ENCODE results near the gene METTL26. TPM values are rescaled to one million over a fixed set of nuclear protein-coding genes. Genes with fewer than 3 reads are reported as not detected.
A peak's percentile ranks its signal among the peaks of the same experiment; 100 is the strongest.
"Not testable (repeated sequence)": the region's sequence is repeated elsewhere in the genome, so short reads cannot be mapped to it uniquely, and the experiment has no call there.

The METTL26 gene
- polyA plus RNA-seq, 1 donor, result 38.0 TPM

DNA sequence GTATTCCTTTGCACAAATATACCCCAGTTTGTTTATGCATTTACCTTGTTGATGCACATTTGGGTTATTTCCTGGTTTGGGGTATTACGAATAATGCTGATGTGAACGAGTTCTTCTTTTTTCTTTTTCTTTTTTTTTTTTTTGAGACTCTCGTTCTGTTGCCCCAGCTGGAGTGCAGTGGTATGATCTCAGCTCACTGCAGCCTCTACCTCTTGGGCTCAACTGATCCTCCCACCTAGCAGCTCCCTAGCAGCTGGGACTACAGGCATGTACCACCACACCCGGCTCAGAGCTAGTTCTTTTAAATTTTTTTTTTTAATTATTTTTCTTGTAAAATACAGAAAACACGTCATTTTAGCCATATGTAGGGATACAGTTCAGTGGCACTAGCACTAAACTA lies 32.2 kb downstream of the METTL26 start:
- no peak for DNase-seq

DNA sequence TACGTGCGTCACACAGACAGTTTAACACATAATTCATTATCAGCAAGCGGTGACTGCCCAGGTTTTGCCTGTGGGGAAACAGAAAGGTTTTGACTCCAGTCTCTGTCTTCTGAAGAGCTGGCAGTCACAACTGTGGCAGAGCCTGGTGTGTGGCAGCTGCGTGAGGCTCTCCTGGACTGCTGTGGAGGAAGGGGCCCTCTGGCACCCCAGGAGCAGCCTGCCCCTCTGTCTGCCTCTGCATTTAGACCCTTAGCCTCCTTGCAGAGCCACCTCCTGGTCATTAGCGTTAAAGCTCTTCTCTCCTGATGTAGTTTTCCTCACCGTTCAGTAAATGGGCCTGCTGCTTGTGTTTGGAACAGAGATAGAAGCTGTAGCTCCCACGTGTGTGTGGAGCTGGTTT lies 35.3 kb downstream of the METTL26 start:
- no peak for DNase-seq

DNA sequence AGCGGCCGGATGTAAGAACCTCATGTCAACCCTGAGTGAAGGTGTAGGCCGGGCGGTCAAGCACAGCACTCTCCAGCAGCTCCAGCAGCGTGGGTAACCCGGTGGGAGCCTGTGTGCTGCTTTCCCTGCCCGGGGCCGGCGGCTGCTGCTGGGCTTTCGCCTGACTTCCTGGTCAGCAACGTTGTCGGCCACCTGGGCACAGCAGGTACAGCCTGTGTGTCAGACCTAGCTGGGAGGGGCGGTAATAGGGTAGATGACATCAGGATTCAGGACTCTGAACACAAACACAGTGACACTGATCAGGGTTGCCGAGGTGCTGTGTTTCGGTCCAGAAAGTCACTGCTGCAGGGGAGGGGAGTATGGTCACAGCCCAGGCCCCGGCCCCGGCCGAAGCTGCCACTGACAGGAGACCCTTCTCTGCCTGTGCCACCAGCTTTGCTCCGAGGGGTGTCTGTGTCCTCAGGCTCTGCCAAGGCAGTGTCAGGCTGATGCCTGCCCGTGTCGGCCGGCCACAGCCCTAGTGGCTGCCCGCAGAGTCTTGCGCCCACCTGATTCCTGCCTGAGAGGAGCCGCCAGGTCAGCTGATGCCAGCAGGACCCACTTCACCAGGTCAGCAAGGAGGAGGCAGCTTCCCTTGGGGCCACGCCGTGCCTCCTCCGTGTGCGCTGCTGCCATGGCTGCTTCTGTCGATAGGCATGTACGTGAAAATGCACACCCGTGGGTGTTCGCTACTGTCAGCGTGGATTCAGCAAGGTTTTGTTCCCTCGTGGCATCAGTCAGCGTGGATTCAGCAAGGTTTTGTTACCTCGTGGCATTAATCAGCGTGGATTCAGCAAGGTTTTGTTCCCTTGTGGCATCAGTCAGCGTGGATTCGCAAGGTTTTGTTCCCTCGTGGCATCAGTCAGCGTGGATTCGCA lies 37.0 kb downstream of the METTL26 start:
- no peak for DNase-seq

DNA sequence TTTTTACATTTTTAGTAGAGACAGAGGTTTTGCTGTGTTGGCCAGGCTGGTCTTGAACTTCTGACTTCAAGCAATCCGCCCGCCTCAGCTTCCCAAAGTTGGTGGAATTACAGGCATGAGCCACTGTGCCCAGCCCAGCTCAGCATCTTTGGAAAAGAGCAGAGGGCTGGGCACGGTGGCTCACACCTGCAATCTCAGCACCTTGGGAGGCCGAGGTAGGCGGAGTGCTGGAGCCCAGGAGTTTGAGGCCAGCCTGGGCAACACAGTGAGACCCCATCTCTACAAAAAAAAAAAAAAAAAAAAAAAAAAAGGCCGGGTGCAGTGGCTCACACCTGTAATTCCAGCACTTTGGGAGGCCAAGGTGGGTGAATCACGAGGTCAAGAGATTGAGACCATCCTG lies 38.5 kb downstream of the METTL26 start:
- DNase-seq, result not testable (repeated sequence)

DNA sequence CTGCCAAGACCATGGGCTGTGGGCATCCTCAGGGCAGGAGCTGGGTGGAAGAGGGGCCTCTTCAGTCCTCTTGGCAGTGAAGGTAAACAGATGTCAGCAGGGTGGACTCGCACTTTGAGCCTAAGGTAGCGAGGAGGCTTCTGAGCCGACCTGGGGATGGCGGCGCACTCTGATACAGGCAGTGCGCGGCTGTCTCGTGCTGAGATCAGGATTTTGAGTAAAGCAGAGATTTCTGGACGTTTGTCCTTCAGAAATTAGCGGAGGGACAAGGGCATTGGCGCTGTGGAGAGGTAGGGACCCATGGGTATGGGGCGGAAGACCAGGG lies 39.4 kb downstream of the METTL26 start:
- no peak for DNase-seq

DNA sequence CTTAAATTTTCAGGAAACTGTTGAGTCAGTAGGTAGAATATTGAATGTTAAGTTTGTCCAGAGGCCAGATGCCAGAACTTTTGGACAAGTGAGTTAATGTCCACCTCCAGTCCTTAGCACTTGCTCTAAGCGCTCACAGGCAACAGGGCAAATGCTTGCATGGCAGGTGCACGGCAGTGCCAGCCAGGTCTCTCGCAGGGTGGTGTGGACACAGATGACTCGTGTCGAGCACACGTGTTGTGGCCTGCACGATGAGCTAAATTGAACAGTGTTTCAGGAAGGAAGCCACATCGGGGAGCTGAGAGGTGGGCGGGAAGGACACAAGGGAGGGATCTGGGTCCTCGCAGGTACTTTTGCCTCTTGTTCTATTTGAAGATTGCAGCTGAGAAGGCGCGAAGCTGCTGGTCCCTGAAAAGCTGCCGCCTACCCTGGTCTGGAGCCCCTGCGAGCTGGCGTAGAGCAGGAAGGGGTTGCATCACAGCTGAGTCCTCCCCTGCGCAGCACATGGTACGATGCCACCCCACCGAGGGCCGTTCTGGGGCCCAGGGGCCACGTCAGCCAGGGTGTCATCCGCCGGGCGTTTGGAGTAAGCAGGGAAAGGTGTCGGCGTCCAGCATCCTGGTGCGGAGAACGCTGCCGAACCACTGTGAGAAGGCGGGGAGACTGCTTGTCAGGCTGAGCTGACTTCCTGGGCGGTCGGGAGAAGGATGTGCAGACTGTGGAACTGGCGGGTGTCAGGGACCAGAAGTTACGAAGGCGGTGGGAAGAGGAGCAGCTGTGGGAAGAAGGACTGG lies 40.0 kb downstream of the METTL26 start:
- DNase-seq, result no peak

DNA sequence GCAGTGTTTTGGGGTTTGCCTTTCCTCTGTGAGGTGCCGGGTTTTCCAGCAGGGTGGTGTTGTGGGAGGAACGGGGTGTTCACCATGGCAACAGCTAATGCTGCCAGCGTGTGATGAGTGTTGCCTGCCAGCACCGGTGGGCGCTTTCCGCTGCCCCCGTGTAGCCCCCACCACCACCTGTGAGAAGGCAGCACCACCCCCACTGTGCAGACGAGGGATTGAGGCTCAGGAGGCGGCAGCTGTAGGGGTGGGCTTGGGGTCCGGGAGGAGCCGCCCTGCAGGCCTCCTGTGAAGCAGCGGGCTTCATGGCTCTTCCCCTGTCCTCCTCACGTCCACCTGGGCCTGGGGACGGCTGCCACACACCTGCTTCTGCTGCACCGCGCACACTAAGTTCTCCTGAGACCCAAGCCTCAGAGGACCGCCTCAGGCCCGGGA lies 41.0 kb downstream of the METTL26 start:
- DNase-seq, result no peak

DNA sequence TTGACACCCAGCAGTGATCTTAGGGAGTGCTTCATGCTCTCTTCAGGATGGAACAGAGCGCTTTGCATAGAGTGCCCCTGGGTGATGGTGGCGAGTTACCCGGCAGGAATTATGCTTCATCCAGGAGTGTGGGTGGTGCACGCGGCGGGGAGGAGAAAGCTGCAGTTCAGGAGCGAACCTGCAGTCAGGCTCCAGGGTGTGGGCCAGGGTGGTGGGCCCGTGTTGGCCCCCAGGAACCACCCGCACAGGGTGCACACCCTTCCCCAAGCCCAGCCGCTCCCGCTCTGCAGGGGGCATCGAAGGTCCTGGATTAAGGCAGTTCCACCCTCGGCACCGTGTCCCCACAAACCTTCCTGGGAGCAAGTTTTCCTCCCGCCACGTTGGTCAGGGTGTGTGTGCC lies 42.3 kb downstream of the METTL26 start:
- no peak for DNase-seq

DNA sequence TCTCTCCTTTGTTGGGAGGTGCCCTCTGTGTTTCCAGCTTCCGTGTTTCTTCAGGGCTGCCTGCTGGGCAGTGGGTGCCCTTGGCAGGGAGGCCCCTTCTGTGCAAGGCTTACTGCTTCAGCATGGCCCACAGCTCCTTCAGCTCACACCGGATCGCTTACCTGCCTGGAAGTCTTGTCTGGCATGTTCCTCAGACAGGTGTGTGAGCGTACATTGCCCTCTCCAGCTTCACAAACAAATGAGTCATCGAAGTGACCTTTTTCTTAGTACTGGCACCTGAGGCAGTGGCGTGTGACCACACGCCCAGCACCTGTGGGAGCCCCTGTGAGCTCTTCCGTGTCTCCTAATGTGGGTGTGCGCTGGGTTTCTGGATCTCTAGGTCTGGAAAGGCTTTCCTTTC lies 42.7 kb downstream of the METTL26 start:
- DNase-seq, result no peak

DNA sequence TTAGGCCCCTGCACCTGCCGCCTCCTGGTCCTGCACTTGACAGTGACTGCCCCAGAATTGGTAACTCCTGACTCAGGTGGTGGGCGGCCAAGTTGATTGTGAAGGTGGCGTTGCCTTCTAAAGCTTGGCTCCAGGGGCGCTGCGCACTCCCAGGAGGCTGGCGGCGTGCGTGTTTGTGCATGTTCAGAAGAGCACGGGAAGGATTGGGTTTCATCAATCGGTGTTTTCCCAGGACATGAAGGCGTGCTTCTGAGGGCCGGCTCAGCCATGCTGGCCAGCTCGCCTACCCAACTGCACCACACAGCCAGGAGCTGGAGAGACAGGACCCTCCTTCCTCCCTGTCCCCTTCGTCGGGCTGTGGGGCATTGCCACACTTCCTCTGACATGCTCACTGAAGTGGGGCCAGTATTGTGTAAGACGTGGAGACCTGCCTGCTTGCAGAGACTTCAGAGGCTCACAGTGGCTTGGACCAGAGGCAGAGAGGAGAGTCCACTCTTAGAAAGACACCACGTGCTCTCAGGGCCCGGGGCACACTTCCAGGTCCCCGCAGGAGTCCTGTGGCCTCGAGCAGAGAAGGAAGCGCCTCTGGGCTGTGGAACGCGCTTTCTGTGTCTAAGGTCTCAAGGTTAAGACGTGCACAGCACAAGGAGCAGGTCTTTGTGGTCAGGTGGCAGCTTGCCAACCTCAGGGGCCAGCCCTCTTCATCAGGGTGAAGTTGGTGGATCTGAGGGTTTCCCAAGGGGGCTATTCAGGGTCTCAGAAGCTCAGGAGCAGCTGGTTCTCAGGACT lies 43.4 kb downstream of the METTL26 start:
- DNase-seq, result no peak

DNA sequence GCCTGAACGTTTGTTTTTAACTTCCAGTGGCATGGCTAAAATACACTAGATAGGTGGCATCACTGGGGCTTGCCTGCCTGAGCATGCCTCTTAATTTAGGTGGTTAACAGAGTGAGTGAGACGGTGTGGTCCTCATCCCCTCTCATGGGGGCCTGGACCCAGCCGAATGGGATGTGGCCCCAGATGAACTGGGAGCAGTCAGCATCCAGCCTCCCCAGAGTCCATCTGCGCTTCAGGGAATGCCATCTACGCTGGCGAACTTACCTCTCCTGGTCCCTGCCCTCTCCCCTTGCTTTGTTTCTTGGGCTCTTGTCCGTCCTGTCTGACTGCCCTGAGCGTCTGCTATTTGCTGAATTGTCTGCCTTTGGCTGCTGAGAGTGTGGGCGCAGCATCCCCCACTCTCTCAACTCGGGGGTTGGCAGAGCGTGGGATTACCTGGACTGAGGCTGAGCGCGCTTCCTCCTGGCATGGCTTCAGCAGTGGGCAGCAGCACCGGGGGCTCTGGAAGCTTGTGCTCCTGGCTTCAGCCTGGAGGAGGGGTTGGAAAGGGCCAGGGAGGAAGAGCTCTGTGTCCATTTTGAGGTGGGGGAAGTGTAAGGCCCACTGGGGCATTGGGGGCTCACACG lies 44.1 kb downstream of the METTL26 start:
- DNase-seq, result no peak

DNA sequence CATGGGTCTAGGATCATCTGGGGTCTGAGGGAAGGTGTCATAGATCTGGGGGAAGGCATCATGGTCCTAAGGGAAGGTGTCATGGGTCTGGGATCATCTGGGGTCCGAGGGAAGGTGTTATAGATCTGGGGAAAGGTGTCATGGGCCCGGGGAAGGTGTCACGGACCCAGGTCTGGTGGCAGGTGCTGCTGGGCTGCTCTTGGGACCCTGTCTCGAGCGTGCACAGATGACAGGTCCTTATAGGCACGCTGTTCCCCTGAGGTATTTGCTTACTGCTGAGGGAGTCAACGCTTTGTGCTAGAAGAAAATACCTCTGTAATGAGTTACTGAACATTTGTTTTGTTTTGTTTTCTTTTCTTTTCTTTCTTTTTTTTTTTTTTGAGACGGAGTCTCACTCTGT lies 44.9 kb downstream of the METTL26 start:
- DNase-seq, result no peak

DNA sequence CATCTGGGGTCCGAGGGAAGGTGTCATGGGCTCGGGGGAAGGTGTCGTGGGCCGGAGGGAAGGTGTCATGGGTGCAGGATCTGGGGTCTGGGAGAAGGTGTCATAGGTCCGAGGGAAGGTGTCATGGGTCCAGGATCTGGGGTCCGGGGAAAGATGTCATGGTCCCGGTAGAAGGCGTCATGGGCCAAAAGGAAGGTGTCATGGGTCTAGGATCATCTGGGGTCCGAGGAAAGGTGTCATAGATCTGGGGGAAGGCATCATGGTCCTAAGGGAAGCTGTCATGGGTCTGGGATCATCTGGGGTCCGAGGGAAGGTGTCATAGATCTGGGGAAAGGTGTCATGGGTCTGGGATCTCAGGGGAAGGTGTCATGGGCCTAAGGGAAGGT lies 45.3 kb downstream of the METTL26 start:
- DNase-seq, result no peak

DNA sequence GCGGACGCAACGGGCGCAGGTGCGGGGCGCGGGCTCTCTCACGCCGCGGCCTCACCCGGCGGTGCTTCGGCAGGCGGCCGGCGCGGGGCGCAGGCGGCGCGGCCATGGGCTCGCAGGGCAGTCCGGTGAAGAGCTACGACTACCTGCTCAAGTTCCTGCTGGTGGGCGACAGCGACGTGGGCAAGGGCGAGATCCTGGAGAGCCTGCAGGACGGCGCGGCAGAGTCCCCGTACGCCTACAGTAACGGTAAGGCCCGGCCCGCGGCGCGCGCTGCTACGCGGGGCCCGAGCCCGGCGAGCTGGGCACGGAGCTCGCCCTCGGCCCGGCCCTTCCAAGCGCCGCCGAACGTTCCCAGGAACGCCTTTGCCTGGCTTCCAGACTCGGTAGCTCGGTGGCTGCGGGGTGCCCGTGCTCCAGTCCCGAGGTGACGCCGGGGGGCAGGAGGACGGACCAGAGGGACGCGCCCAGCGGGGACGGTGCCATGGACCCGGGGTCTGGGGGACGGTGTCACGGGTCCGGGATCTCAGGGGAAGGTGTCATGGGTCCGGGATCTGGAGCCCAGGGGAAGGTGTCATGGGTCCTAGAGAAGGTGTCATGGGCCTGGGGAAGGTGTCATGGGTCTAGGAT lies 45.8 kb downstream of the METTL26 start:
- DNase-seq, result no peak

DNA sequence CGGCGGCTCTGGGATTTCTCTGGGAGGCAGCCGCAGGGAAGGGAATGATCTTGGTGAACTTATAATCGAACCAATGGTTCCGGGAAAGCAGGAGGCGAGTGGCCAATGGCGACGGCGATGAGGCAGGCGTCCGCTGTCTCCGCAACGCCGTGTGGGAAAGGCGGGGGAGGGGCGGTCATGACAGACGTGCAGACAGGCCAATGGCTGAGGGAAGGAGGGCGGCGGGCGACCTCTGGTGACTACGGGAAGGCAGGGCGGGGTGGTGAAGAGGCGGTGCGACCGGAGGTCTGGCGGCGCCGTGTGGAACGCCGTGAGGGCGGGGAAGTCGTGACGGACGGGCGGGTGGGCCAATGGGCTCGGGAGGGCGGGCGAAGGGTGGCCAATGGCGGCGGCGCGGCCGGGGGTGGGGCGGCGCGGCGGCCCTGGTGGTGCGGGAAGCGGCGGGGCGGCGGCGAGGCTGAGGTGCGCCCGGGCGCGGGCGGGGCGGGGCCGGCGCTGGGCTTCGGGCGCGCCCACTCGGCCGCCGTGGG lies 46.4 kb downstream of the METTL26 start, which contains the start of gene RAB40C:
RAB40C (plus strand) TSS at position 409 of the 530 bp plus-strand sequence. CDS start 226 bp downstream, outside the sequence.
- peak; percentile 96 for DNase-seq

DNA sequence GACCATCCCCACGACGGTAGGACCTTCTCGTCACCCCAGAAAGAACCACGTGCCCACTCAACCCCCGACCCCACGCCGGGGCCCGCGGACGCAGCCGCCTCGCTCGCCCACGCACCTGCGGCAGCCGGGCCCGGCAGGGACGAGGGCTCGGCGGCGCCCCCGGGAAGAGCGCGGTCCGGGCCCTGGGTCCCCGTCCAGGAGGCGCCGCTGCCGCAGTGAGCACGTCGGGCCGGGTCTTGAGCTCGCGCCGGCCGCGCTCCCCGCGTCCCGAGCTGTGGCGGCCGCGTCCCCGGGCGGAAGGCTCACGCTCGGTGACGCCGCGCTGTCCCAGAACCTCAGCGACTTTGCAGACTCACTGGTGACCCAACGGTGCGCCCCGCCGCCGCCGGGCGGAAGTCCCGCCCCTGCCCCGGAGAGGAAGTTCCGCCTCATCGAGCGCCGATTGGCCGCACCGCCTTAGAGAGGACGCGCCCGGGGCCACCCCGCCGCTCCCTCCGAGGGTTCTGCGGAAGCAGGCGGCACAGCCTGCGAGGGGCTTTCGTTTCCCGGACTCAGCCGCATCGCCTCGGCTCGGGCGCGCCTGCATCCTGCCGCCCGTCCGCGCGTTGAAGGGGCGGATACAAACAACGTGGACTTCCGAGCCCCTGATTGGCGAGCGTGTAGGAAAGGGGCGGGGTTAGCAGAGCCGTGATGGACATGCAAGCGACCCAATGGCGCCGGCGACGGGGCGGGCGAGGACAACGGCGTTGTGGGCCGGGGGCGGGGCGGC lies 47.0 kb downstream of the METTL26 start:
- peak; percentile 95 for DNase-seq

DNA sequence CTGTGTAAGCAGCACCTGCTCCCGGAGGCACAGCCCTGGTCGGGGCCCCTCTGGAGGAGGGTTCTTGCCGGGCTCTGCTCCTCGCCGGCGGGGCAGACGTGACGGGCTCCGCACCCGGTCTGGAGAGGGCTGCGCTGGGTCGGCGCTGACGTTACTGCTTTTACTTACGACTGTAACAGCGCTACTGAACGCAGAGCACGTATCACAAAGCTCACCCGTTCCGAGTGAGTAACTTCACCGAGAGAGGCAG lies 47.5 kb downstream of the METTL26 start:
- DNase-seq, result no peak

DNA sequence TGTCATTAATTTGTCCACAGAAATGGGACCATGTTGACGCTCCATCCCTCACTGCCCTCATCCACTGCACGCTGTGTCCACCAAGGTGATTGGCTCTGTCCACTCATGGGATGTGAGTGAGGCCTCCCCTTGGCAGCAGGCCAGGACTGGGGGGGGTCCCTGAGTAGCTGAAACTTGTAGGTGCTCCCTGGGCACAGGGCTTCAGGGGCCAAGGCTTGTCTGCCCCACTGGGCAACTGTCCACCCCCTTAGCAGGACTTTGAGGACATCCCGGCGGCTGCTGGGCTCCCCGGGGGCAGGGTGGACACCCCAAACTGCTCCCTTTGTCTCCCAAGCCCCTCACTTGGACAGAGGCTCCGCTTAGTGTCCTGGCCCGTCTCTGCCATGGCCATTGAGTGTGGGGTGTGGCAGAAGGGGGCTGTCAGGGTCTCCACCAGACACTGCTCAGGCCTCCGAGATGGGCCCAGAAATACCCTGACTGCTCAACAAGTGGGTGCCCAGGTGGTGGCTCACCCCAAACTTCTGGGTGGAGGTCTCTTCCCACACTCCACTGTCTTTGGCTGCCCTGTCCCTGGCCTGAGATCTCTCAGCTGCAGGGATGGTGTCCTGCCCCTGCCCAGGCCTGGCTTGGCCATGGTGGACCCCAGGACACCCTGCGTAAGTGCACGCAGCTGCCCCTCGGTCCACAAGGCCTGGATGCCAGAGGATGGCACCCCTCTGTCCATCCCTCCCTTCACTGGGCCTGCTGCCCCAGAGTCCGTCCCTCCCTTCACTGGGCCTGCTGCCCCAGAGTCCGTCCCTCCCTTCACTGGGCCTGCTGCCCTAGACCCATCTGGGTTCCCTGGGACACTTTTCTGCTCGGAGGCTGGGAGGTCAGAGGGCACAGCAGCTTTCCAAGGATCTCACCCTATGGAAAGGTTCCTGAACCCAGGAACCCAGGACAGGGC lies 49.2 kb downstream of the METTL26 start:
- DNase-seq, result no peak

DNA sequence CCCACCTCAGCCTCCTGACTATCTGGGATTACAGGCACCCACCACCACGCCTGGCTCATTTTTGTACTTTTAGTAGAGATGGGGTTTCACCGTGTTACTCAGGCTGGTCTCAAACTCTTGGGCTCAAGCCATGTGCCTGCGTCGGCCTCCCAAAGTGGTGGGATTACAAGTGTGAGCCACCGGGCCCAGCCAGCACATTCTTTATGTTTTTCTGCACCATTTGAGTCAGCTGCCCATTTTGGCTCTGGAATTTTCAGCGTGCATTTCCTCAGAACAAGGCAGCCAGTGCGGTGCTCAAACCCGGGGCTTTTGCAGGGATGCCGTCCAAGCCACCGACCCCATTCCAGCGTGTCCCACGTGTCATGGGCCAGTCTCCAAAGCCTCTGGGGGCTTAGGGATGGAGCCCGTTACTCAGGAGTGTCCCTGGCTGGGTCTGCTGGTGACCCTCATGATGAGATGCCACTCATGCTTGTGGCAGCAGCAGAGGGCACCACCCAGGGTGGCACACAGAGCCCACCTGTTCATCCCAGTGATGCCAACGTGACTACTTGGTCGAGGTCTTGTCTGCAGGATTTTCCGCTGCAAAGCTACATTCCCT lies 50.0 kb downstream of the METTL26 start:
- no peak for DNase-seq

Measured in left kidney (tissue), 2 donors.